PC-9 (cell line): ENCODE results near the gene TOM1L1. TPM values are rescaled to one million over a fixed set of nuclear protein-coding genes. Genes with fewer than 3 reads are reported as not detected.

Source experiments
- BruUV-seq: library from RNA; stranded (reverse); fragments of 400-500 nt; replicated peaks from 2 replicates; lab custom pipeline; 2021; lab: Mats Ljungman, UMichigan
- CTCF ChIA-PET: fragments of 300-600 bp; sonication (Branson Sonifier 250); formaldehyde crosslinking; loops from one replicate; lab custom pipeline; 2022; ENCODE audit warnings: antibody characterized with exemption; lab: Charles Lee
- POLR2A ChIA-PET: fragments of 300-600 bp; sonication (Branson Sonifier 250); formaldehyde crosslinking; loops from one replicate; lab custom pipeline; 2022; ENCODE audit warnings: antibody characterized with exemption; ENCODE audit not compliant: unreplicated experiment; lab: Charles Lee
- DNase-seq, 2 experiments: peaks; one replicate each; pipeline versions ENCODE4 v3.0.0 to v3.0.0-alpha.2; 2015 to 2022; ENCODE audit warnings: mixed read lengths in 1 of 2
- H2AFZ ChIP-seq: fragments of 200-600 bp; sonication (generic); 2 replicates; pipeline ENCODE4 v1.8.1; 2017; ENCODE audit warnings: antibody characterized with exemption
- H3F3A ChIP-seq: fragments of 200-600 bp; sonication (generic); 2 replicates; pipeline ENCODE4 v1.8.1; 2017; ENCODE audit warnings: antibody characterized with exemption, mild to moderate bottlenecking, low read depth; ENCODE audit not compliant: insufficient read depth
- H3K27ac ChIP-seq: fragments of 200-600 bp; sonication (generic); 2 replicates; pipeline ENCODE4 v1.6.1; 2016; ENCODE audit warnings: mixed run types
- H3K27me3 ChIP-seq: fragments of 200-600 bp; sonication (generic); 2 replicates; pipeline ENCODE4 v1.6.1; 2016; ENCODE audit warnings: low read depth, mixed run types; ENCODE audit not compliant: insufficient read depth
- H3K36me3 ChIP-seq: fragments of 200-600 bp; sonication (generic); 2 replicates; pipeline ENCODE4 v1.6.1; 2016; ENCODE audit warnings: low read depth, mixed run types
- H3K4me1 ChIP-seq: fragments of 200-600 bp; sonication (generic); replicated peaks from 2 replicates; pipeline ENCODE4 v1.6.1; 2016; ENCODE audit warnings: mixed run types; ENCODE audit not compliant: insufficient read depth
- H3K4me2 ChIP-seq: fragments of 200-600 bp; sonication (generic); 2 replicates; pipeline ENCODE4 v1.6.1; 2017; ENCODE audit warnings: mixed run types
- H3K4me3 ChIP-seq: fragments of 200-600 bp; sonication (generic); 2 replicates; pipeline ENCODE4 v1.6.1; 2016; ENCODE audit warnings: mixed run types
- H3K79me2 ChIP-seq: fragments of 200-600 bp; sonication (generic); 2 replicates; pipeline ENCODE4 v1.6.1; 2017; ENCODE audit warnings: low read depth, mixed run types
- H3K9me2 ChIP-seq: fragments of 200-600 bp; sonication (generic); 2 replicates; pipeline ENCODE4 v1.8.1; 2017; ENCODE audit warnings: mild to moderate bottlenecking; ENCODE audit not compliant: insufficient read depth
- H3K9me3 ChIP-seq: fragments of 200-600 bp; sonication (generic); 2 replicates; pipeline ENCODE4 v1.8.1; 2016; ENCODE audit warnings: low read depth; ENCODE audit not compliant: insufficient read depth
- H4K20me1 ChIP-seq: fragments of 200-600 bp; sonication (generic); 2 replicates; pipeline ENCODE4 v1.8.1; 2017; ENCODE audit not compliant: insufficient read depth
- CTCF ChIP-seq: fragments of 200-600 bp; sonication (generic); conservative IDR thresholded peaks from 2 replicates; pipeline ENCODE4 v1.6.1; 2017; ENCODE audit warnings: mixed run types, antibody characterized with exemption, mild to moderate bottlenecking, moderate library complexity
- EZH2 ChIP-seq: fragments of 200-600 bp; sonication (generic); IDR thresholded peaks from 2 replicates; pipeline ENCODE4 v1.8.0; 2017; ENCODE audit warnings: antibody characterized with exemption, low read depth
- intact Hi-C: fragments of 100-400 bp; cut with micrococcal nuclease; formaldehyde crosslinking; loops from one replicate; pipeline ENCODE4 v1.10.0; 2022; ENCODE audit not compliant: unreplicated experiment
- total RNA-seq: library from RNA; stranded (reverse); gene quantifications from 2 replicates; pipeline ENCODE4 v1.2.3, GENCODE V29; 2021

Gene TOM1L1
- total RNA-seq, 1 experiment from 2014 or later: 46.8 TPM

- H3K9me2 ChIP-seq: no peaks in the 10 kb centered on the region
- intact Hi-C loops: no loop called here
- H3K36me3 ChIP-seq: peaks cover 48% of the 10 kb centered on the region
- ChIA-PET POLR2A (no interaction called here), CTCF (no interaction called here)
- peaks cover 21% of the 10 kb centered on the region; the same call in 1 of the 2 replicates for H3F3A ChIP-seq
- H3K4me2 ChIP-seq: no peak overlapping the region
- DNase-seq: no peak
- BruUV-seq: no TSS peak
- no peak for TF ChIP-seq EZH2
- no peak for TF ChIP-seq CTCF
- H3K9me3 ChIP-seq: no peaks in the 10 kb centered on the region
- H2AFZ ChIP-seq: no peak overlapping the region
- H4K20me1 ChIP-seq: no peaks in the 10 kb centered on the region; the same call in 1 of the 2 replicates
- no peak overlapping the region for H3K4me3 ChIP-seq
- no peak overlapping the region for H3K27ac ChIP-seq
- H3K27me3 ChIP-seq: no peaks in the 10 kb centered on the region
- H3K4me1 ChIP-seq: peaks cover 22% of the 10 kb centered on the region
- H3K79me2 ChIP-seq: no peaks in the 10 kb centered on the region
These were observed 34.8 kb downstream of the TOM1L1 start for GRCh38 chr17:54935471-54935870.

- Histone ChIP-seq H3F3A (peaks cover 21% of the 10 kb centered on the region; the same call in 1 of the 2 replicates), H3K9me3 (no peaks in the 10 kb centered on the region), H4K20me1 (no peaks in the 10 kb centered on the region), H3K27me3 (no peaks in the 10 kb centered on the region), H3K4me1 (peaks cover 22% of the 10 kb centered on the region), H3K9me2 (no peaks in the 10 kb centered on the region), H3K4me2 (peak overlapping the region; percentile 73), H2AFZ (no peak overlapping the region), H3K79me2 (no peaks in the 10 kb centered on the region), H3K27ac (peak overlapping the region; percentile 86), H3K36me3 (peaks cover 53% of the 10 kb centered on the region), H3K4me3 (peak overlapping the region; percentile 34; the same call in 1 of the 2 replicates)
- CTCF ChIA-PET: no interaction called here
- no TSS peak for BruUV-seq
- intact Hi-C loops: no loop called here
- no peak for TF ChIP-seq EZH2
- no peak for TF ChIP-seq CTCF
- POLR2A ChIA-PET: no interaction called here
- peak in 1 of 2 experiments; percentile 65 for DNase-seq
These were observed 36.4 kb downstream of the TOM1L1 start for GRCh38 chr17:54937018-54937417.

GRCh38 chr17:54937426-54937825 lies 36.8 kb downstream of the TOM1L1 start:
- H3K4me2 ChIP-seq: peak overlapping the region; percentile 73
- BruUV-seq: no TSS peak
- H4K20me1 ChIP-seq: no peaks in the 10 kb centered on the region
- peaks cover 53% of the 10 kb centered on the region for H3K36me3 ChIP-seq
- peaks cover 22% of the 10 kb centered on the region for H3K4me1 ChIP-seq
- no peaks in the 10 kb centered on the region for H3K79me2 ChIP-seq
- no peaks in the 10 kb centered on the region for H3K9me3 ChIP-seq
- peak overlapping the region; percentile 86 for H3K27ac ChIP-seq
- no peak overlapping the region for H2AFZ ChIP-seq
- no peak for TF ChIP-seq EZH2
- TF ChIP-seq CTCF: no peak
- intact Hi-C loops: no loop called here
- CTCF ChIA-PET: no interaction called here
- DNase-seq: peak in 1 of 2 experiments; percentile 54
- H3K27me3 ChIP-seq: no peaks in the 10 kb centered on the region
- H3F3A ChIP-seq: peaks cover 21% of the 10 kb centered on the region; the same call in 1 of the 2 replicates
- POLR2A ChIA-PET: no interaction called here
- H3K9me2 ChIP-seq: no peaks in the 10 kb centered on the region
- H3K4me3 ChIP-seq: peak overlapping the region; percentile 34; the same call in 1 of the 2 replicates
